ENCODE results near the gene DIAPH1.

Gene DIAPH1

GRCh38 chr5:141517312-141517711 is 101.5 kb downstream of the DIAPH1 start:
- no peak for DNase-seq

GRCh38 chr5:141516672-141517025 is 102.2 kb downstream of the DIAPH1 start:
- DNase-seq = no peak

- no peak for DNase-seq
Observed at GRCh38 chr5:141515946-141516671, 102.7 kb downstream of the DIAPH1 start.

- DNase-seq = no peak
Observed at GRCh38 chr5:141515141-141515540, 103.7 kb downstream of the DIAPH1 start.

DNA sequence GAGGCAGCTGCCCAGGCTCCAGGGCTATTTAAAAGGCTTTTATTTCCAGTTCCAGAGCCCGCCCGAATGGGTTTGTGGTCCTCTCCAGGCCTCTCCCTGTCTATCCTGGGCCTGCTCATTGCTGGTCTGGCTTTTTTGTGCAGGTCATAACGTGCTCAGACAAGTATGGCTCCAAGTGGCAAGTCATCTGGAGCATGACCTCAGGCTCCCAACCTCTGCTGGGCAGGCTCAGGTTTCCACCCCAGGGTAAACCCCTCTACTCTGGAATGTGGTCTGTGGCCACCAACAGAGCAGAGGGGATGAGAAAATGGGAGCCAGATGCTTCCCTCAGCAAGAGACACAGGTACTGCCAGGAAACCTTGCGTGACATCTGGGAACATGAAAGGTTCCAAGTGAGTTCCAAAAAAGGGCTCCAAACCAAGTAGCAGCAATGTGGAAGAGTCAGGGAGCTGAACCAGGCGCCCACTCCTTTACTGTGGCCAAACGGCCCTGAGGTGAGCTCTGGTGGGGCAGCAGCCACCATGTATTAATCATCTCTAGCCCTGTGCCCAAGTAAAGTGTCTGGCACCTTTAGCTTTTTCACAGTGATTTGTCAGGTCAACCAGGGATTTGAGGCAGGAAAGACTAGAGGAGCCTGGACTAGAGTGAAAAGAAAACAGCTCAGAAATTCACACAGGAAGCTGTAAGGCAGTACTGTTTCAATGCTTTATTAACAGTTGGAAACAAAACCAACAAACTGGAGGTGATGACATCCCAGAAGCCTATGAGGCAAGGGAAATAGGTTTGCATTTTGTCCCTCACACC is 104.3 kb downstream of the DIAPH1 start:
- DNase-seq = no peak

- DNase-seq = peak; percentile 51
Observed at GRCh38 chr5:141513627-141514329, 105.0 kb downstream of the DIAPH1 start.

GRCh38 chr5:141512911-141513626 is 105.7 kb downstream of the DIAPH1 start:
- no peak for DNase-seq

GRCh38 chr5:141512390-141512910 is 106.3 kb downstream of the DIAPH1 start:
- peak; percentile 75 for DNase-seq

- DNase-seq = no peak
Observed at GRCh38 chr5:141511771-141512325, 107.0 kb downstream of the DIAPH1 start.

GRCh38 chr5:141510850-141511601 is 107.8 kb downstream of the DIAPH1 start:
- peak; percentile 33 for DNase-seq

GRCh38 chr5:141510160-141510559 is 108.6 kb downstream of the DIAPH1 start:
- no peak for DNase-seq

GRCh38 chr5:141508798-141509611 is 109.8 kb downstream of the DIAPH1 start:
- no peak for DNase-seq

DNA sequence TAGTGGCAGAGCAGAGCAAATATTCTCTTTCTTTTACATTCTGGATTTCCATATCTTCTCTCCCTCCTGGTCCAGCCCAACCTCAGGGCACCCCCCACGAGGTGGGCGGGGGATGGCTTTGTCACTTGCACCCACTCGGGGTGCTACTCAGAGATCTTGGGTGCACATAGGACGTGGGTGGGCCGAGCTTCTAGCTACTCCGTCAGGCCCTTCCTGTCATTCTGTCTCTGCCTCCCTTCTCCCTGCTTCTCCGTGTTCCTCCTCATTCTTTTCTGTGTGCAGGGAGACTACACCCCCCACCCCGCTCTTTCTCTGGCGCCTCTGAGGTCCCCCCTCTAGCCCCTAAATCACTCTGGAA is 110.4 kb downstream of the DIAPH1 start:
- no peak for DNase-seq

GRCh38 chr5:141507387-141508091 is 111.3 kb downstream of the DIAPH1 start:
- DNase-seq = no peak

DNA sequence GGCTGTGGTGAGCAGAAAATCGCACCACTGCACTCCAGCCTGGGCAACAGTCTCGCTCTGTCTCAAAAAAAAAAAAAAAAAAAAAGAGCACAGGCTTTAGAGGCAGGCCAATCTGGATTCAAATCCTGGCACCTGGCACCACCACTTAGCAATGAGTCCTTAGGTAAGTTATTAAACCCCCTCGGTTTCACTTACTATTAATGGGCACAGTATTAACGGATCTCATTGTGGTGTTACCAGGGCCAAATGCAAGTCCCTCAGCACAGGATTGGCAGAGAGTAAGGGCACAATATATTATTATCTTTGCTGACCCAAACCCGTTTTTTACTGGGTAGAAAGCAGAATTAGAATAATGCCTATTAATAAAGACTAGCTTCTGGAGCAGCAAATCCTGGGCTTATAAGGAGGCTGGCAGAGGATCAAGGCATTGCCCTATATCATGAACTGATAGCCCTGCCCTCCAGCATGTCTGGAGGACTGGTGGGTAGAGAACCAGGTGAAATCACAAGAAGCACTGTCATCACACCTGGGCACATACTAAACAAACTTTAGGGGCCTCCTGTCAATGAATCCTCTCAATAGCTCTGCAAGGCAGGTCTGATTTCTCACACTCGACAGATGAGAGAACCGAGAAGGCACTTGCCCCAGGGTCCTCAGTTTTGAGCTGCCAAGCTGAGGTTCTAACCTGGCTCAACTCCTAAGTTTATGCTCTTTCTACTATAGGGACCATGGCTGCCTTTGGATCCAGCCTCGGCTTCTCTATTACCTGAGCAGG is 112.2 kb downstream of the DIAPH1 start:
- no peak for DNase-seq

- DNase-seq = no peak
Observed at GRCh38 chr5:141504216-141504615, 114.6 kb downstream of the DIAPH1 start.

DNA sequence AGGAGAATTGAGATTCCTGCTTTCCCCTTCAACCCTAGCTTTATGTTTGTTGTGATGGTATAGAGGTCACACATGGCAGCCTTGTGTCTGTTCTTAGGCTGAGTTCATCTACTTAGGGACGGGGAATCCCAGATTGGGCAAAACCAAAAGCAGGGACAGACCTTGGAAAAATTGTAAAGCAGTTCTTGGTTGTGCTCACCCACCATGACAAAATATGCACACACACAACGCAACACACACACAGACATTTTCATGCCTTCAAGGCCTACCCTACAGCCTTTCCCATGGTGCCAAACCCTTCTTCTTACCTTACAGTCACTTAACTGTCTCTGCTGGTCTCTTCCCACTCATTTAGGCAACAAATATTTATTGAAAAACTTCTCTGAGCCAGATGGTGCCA is 115.1 kb downstream of the DIAPH1 start:
- no peak for DNase-seq

GRCh38 chr5:141501761-141502160 is 117.0 kb downstream of the DIAPH1 start:
- no peak for DNase-seq

DNA sequence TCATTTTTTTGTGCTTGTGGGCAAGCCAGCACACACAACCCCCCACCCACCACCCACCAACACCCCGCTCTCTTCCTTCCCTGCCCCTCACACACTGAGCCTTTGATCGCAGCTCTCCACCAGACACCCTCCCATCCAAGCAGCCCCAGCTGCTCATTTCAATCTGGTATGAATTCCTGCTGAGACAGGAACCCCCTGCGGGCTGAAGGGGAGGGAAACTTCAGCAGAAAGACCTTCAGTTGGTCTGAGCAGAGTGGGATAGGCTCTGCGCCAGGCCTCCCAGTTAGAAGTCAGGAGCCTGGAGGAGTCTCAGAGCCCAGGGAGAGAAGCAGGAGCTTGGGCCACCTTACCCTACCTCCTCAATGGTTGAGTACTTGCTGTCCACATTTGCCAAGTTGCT is 122.8 kb downstream of the DIAPH1 start:
- no peak for DNase-seq

DNA sequence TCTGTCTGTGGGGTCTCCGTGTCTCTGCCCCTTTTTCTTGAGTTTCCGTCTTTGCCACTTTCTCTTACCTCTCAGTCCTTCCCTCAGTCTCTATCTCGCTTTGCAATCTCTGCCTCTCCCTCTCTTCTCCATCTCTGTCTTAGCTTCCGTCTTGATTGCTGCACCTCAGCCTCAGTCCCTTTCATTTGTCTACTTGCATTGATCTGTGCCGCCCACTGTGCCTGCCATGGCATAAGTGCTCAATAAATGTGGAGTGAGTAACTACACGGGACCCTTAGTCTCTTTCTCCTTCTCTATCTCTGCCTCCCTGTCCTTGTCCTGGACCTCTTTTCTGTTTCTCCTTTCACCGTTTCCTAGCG is 123.4 kb downstream of the DIAPH1 start:
- DNase-seq = no peak
